Colonic mucosa (tissue), 4 donors: Measurements from ENCODE around the gene TPD52L1. TPM values are rescaled to one million over a fixed set of nuclear protein-coding genes. Genes with fewer than 3 reads are reported as not detected.

Experiments
- DNase-seq: peaks from one replicate; pipeline ENCODE4 v3.0.0-alpha.2; 2020
- H3K27ac ChIP-seq: fragments of 200-600 bp; one replicate; pipeline ENCODE4 v1.8.0; 2021
- H3K27me3 ChIP-seq: fragments of 200-600 bp; one replicate; pipeline ENCODE4 v1.8.0; 2021
- H3K36me3 ChIP-seq: fragments of 200-600 bp; one replicate; pipeline ENCODE4 v1.8.0; 2021
- H3K4me1 ChIP-seq: fragments of 200-600 bp; one replicate; pipeline ENCODE4 v1.8.0; 2021; ENCODE audit warnings: mild to moderate bottlenecking
- H3K4me3 ChIP-seq: fragments of 200-600 bp; one replicate; pipeline ENCODE4 v1.8.0; 2021
- H3K9ac ChIP-seq, 2 donors: one replicate each; pipeline ENCODE4 v1.7.0; 2013; ENCODE audit warnings: control low read depth in 2 of 2, low read depth in 2 of 2, low read length in 2 of 2
- H3K9me3 ChIP-seq: fragments of 200-600 bp; one replicate; pipeline ENCODE4 v1.8.0; 2021
- intact Hi-C: fragments of 100-400 bp; cut with DNase I; formaldehyde crosslinking; loops from one replicate; pipeline ENCODE4 v1.14.1; 2022
- total RNA-seq, 2 donors: library from RNA; stranded (reverse); fragmentation: NEBNext Ultra II Directional in 1 of 2; extraction: Animal tissue kit (Norgen Biotek cat#: 25700) in 1 of 2; gene quantifications; one replicate each; pipeline ENCODE4 v1.2.1, GENCODE V29; 2021
- TF ChIP-seq, protein P1 (sequence below): fragments of 200-600 bp; IDR thresholded peaks from one replicate; pipeline ENCODE4 v1.8.0; 2022; ENCODE audit warnings: antibody characterized with exemption, mild to moderate bottlenecking
- donor health status: healthy.
- donor health status: DM: no; HTN: no; CAD: no.
- donor health status: DM: no; HTN: no; CAD: no.

Gene TPD52L1
- total RNA-seq, 2 donors from 2014 or later: 15.5 to 16.9 TPM

DNA sequence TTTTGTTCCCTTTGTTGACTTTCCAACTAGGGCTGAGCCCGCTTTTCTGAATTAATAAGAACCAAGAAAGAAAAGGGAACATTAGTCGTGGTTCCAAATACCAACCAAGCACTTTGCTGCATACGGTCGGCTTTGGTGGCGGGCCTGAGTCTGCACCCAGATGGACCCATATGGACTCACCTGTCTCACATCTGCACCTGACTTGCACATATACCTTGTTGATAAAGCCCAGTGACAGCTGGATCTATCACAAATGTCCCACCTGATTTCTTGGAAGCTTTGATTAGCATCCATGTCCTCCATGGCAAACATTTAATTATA lies 39.0 kb downstream of the TPD52L1 start:
- no peaks in the 10 kb centered on the region for H3K27me3 ChIP-seq
- H3K4me3 ChIP-seq: no peak overlapping the region
- H3K27ac ChIP-seq: no peak overlapping the region
- no peaks in the 10 kb centered on the region for H3K4me1 ChIP-seq
- DNase-seq: no peak
- no peaks in the 10 kb centered on the region for H3K9me3 ChIP-seq
- TF ChIP-seq, protein P1, sequence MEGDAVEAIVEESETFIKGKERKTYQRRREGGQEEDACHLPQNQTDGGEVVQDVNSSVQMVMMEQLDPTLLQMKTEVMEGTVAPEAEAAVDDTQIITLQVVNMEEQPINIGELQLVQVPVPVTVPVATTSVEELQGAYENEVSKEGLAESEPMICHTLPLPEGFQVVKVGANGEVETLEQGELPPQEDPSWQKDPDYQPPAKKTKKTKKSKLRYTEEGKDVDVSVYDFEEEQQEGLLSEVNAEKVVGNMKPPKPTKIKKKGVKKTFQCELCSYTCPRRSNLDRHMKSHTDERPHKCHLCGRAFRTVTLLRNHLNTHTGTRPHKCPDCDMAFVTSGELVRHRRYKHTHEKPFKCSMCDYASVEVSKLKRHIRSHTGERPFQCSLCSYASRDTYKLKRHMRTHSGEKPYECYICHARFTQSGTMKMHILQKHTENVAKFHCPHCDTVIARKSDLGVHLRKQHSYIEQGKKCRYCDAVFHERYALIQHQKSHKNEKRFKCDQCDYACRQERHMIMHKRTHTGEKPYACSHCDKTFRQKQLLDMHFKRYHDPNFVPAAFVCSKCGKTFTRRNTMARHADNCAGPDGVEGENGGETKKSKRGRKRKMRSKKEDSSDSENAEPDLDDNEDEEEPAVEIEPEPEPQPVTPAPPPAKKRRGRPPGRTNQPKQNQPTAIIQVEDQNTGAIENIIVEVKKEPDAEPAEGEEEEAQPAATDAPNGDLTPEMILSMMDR: peak; percentile 16
- intact Hi-C loops: no loop called here
- no peaks in the 10 kb centered on the region for H3K36me3 ChIP-seq
- H3K9ac ChIP-seq: no peak overlapping the region

DNA sequence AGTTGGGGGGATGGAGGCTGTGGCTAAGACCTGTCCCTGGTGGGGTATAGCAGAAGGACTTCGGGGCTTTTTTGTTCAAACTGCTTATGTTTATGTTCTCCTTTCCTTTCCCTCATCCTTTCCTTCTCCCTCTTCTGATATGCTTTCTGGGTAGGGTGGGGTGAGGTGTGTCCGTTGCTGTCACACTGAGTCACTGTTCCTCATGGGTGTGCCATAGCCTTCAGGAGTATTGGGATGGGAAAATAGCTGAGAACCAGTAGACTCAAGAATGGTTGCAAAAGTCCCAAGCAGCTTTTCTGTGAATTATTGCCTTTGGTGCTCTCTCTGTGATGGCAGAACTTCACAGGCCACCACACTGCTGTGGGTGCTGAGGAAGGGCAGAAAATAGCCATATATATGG lies 39.6 kb downstream of the TPD52L1 start:
- H3K9ac ChIP-seq: no peak overlapping the region
- H3K27me3 ChIP-seq: no peaks in the 10 kb centered on the region
- no peaks in the 10 kb centered on the region for H3K9me3 ChIP-seq
- H3K27ac ChIP-seq: no peak overlapping the region
- H3K4me1 ChIP-seq: no peaks in the 10 kb centered on the region
- intact Hi-C loops: no loop called here
- TF ChIP-seq, protein P1: no peak
- H3K36me3 ChIP-seq: no peaks in the 10 kb centered on the region
- no peak overlapping the region for H3K4me3 ChIP-seq
- peak; percentile 42 for DNase-seq

DNA sequence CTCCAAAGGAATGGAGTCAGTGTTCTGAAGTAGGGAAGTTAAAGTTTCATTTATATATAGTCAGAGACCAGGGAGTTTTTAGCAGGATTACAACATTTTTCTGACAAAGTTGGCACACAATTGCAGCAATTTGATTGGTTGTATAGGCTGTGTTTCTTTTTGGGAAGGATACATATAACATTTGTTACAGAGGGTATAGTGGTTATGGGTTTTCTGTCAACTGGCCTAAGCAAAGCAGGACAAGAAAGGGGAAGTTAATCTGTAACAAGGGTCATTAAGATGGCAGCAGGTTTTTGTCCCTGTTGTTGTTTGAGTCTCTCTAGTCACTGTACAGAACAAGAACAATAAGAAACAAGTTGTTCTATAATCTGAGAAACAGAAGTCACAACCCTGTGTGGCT lies 41.4 kb downstream of the TPD52L1 start:
- Histone ChIP-seq H3K4me3 (no peak overlapping the region), H3K9ac (no peak overlapping the region), H3K27ac (no peak overlapping the region), H3K4me1 (no peaks in the 10 kb centered on the region), H3K9me3 (no peaks in the 10 kb centered on the region), H3K27me3 (no peaks in the 10 kb centered on the region), H3K36me3 (no peaks in the 10 kb centered on the region)
- no peak for DNase-seq
- intact Hi-C loops: loop anchor here (5.0 kb wide), 1 partner anchor 107 kb away; the partner anchor contains the start of gene HDDC2
- TF ChIP-seq, protein P1: no peak

DNA sequence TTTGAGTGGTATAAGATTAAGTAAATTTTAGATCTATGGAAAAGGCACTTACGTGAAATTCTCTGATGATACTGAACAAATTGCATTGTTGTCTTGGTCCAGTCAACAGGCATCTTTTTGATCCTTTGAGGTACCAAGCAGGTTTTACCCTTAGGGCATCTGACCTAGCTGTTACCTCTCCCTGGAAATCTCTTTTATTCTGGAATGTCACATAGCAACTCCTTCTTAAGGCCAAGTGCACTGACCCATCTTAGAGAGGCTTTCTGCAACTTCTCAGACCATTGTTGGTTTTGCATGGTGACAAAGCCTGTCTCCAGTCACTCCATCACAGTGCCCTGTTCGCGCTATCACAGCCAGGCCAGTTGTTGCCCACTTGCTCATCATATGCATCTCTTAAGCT lies 42.0 kb downstream of the TPD52L1 start:
- Histone ChIP-seq H3K27me3 (no peaks in the 10 kb centered on the region), H3K9ac (no peak overlapping the region), H3K4me1 (no peaks in the 10 kb centered on the region), H3K27ac (no peak overlapping the region), H3K36me3 (no peaks in the 10 kb centered on the region), H3K9me3 (no peaks in the 10 kb centered on the region), H3K4me3 (no peak overlapping the region)
- no peak for DNase-seq
- TF ChIP-seq, protein P1: no peak
- intact Hi-C loops: loop anchor here (5.0 kb wide), 1 partner anchor 107 kb away; the partner anchor contains the start of gene HDDC2

DNA sequence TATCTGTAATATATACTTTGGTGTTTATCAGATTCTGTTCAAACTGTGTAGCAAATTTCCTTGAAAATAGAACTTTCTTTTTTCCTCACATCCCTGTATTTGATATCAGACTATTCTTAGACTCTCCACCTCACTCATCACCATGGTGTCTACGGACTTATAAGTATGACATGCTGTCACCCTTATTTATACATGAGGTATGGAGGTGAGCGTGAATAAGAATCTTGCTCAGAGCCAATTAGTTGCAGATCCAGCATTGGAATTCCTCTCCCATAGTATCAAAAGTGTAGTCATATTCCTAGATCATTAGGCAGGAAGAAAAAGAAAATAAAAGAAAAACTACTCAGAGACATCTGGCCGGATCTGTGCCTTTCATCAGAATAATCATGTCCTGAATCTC lies 43.0 kb downstream of the TPD52L1 start:
- TF ChIP-seq, protein P1: no peak
- Histone ChIP-seq H3K27ac (no peak overlapping the region), H3K36me3 (no peaks in the 10 kb centered on the region), H3K4me1 (peaks cover 4% of the 10 kb centered on the region), H3K9me3 (no peaks in the 10 kb centered on the region), H3K9ac (no peak overlapping the region), H3K27me3 (no peaks in the 10 kb centered on the region), H3K4me3 (no peak overlapping the region)
- intact Hi-C loops: loop anchor here (5.0 kb wide), 1 partner anchor 106 kb away; the partner anchor contains the start of gene HDDC2
- no peak for DNase-seq
